Astrocyte (in vitro differentiated cells and primary cell): Measurements from ENCODE around the gene GEN1. TPM values are rescaled to one million over a fixed set of nuclear protein-coding genes. Genes with fewer than 3 reads are reported as not detected.
A peak's percentile ranks its signal among the peaks of the same experiment; 100 is the strongest.

Experiments
- DNase-seq: peaks from one replicate; pipeline ENCODE4 v3.0.0-alpha.2; 2010; ENCODE audit warnings: low read depth
- FAIRE-seq: peaks from 2 replicates; lab custom pipeline; 2011; peaks lifted over from hg19 to GRCh38; lab: Jason Lieb, UNC
- H2AFZ ChIP-seq: 2 replicates; pipeline ENCODE4 v1.6.0; 2012; ENCODE audit warnings: low read depth, low read length, inconsistent platforms
- H3K27ac ChIP-seq: 2 replicates; pipeline ENCODE4 v1.5.1; 2011; ENCODE audit warnings: low read depth, low read length, inconsistent platforms
- H3K27me3 ChIP-seq: 2 replicates; pipeline ENCODE4 v1.6.0; 2011; ENCODE audit warnings: low read length, inconsistent platforms; ENCODE audit not compliant: insufficient read depth
- H3K36me3 ChIP-seq: 2 replicates; pipeline ENCODE4 v1.5.1; 2011; ENCODE audit warnings: low read length, inconsistent platforms; ENCODE audit not compliant: insufficient read depth
- H3K4me1 ChIP-seq: 2 replicates; pipeline ENCODE4 v1.5.1; 2011; ENCODE audit warnings: low read length, inconsistent platforms; ENCODE audit not compliant: insufficient read depth
- H3K4me2 ChIP-seq: 2 replicates; pipeline ENCODE4 v1.6.0; 2012; ENCODE audit warnings: low read length, inconsistent platforms
- H3K4me3 ChIP-seq: 2 replicates; pipeline ENCODE4 v1.5.1; 2011; ENCODE audit warnings: low read depth, mild to moderate bottlenecking, low read length, inconsistent platforms; ENCODE audit not compliant: insufficient read depth
- H3K79me2 ChIP-seq: 2 replicates; pipeline ENCODE4 v1.6.0; 2012; ENCODE audit warnings: mild to moderate bottlenecking, low read length, inconsistent platforms; ENCODE audit not compliant: insufficient read depth
- H3K9ac ChIP-seq: 2 replicates; pipeline ENCODE4 v1.6.0; 2012; ENCODE audit warnings: mild to moderate bottlenecking, low read length, inconsistent platforms
- H3K9me3 ChIP-seq: 2 replicates; pipeline ENCODE4 v1.5.1; 2012; ENCODE audit warnings: low read depth, mild to moderate bottlenecking, low read length, inconsistent platforms; ENCODE audit not compliant: insufficient read depth
- H4K20me1 ChIP-seq: 2 replicates; pipeline ENCODE4 v1.6.0; 2012; ENCODE audit warnings: low read length, inconsistent platforms; ENCODE audit not compliant: insufficient read depth
- H3K27ac Mint-ChIP-seq: one replicate; pipeline ENCODE4 v1.8.0; 2021; ENCODE audit warnings: mild to moderate bottlenecking, mixed read lengths; ENCODE audit not compliant: unreplicated experiment
- H3K27me3 Mint-ChIP-seq: one replicate; pipeline ENCODE4 v1.8.0; 2021; ENCODE audit warnings: low read depth, mixed read lengths; ENCODE audit not compliant: unreplicated experiment
- H3K36me3 Mint-ChIP-seq: one replicate; pipeline ENCODE4 v1.8.0; 2021; ENCODE audit warnings: low read depth, mixed read lengths; ENCODE audit not compliant: unreplicated experiment
- H3K4me1 Mint-ChIP-seq: one replicate; pipeline ENCODE4 v1.8.0; 2021; ENCODE audit warnings: low read depth, mixed read lengths; ENCODE audit not compliant: unreplicated experiment
- H3K4me3 Mint-ChIP-seq: one replicate; pipeline ENCODE4 v1.8.0; 2021; ENCODE audit warnings: mild to moderate bottlenecking, moderate library complexity, mixed read lengths; ENCODE audit not compliant: unreplicated experiment
- H3K9me3 Mint-ChIP-seq: one replicate; pipeline ENCODE4 v1.8.0; 2021; ENCODE audit warnings: mild to moderate bottlenecking, mixed read lengths; ENCODE audit not compliant: unreplicated experiment
- CTCF ChIP-seq: IDR thresholded peaks from 2 replicates; pipeline ENCODE4 v1.5.1; 2011; ENCODE audit warnings: low read depth, mild to moderate bottlenecking, inconsistent platforms, low read length, moderate library complexity; ENCODE audit not compliant: insufficient read depth
- EZH2 ChIP-seq: IDR thresholded peaks from 2 replicates; pipeline ENCODE4 v1.6.1; 2012; ENCODE audit warnings: mild to moderate bottlenecking, low read length, inconsistent platforms; ENCODE audit not compliant: insufficient read depth
- total RNA-seq: library from RNA; stranded (reverse); gene quantifications from 2 replicates; pipeline ENCODE4 v1.2.1, GENCODE V29; 2021

The GEN1 gene
- total RNA-seq, 1 donor from 2014 or later = 9.1 TPM

- DNase-seq (peak; percentile 45), FAIRE-seq (no peak)
- Histone ChIP-seq H3K27ac (peak overlapping the region; percentile 28), H3K79me2 (peaks cover 79% of the 10 kb centered on the region), H3K4me3 (no peak overlapping the region), H3K9me3 (no peaks in the 10 kb centered on the region), H3K4me2 (peak overlapping the region; percentile 43), H3K4me1 (peaks cover 20% of the 10 kb centered on the region), H2AFZ (no peak overlapping the region), H3K27me3 (no peaks in the 10 kb centered on the region), H3K9ac (no peak overlapping the region), H4K20me1 (no peaks in the 10 kb centered on the region), H3K36me3 (no peaks in the 10 kb centered on the region)
- Mint-ChIP-seq H3K36me3 (no peaks in the 10 kb centered on the region), H3K27me3 (no peaks in the 10 kb centered on the region), H3K4me3 (no peak overlapping the region), H3K27ac (no peak overlapping the region), H3K9me3 (no peaks in the 10 kb centered on the region), H3K4me1 (peaks cover 16% of the 10 kb centered on the region)
- TF ChIP-seq EZH2 (no peak), CTCF (no peak)
Observed at GRCh38 chr2:17756668-17757067, 2.7 kb downstream of the GEN1 start.

- Mint-ChIP-seq H3K27ac (peak overlapping the region; percentile 55), H3K9me3 (no peaks in the 10 kb centered on the region), H3K4me1 (peaks cover 11% of the 10 kb centered on the region), H3K27me3 (no peaks in the 10 kb centered on the region), H3K4me3 (peak overlapping the region; percentile 25), H3K36me3 (no peaks in the 10 kb centered on the region)
- H3K4me1 ChIP-seq = peaks cover 20% of the 10 kb centered on the region
- peak overlapping the region; percentile 28 for H3K27ac ChIP-seq
- peaks cover 73% of the 10 kb centered on the region for H3K79me2 ChIP-seq
- peak overlapping the region; percentile 14 for H2AFZ ChIP-seq
- no peaks in the 10 kb centered on the region for H4K20me1 ChIP-seq
- no peaks in the 10 kb centered on the region for H3K36me3 ChIP-seq
- H3K9ac ChIP-seq = no peak overlapping the region
- H3K27me3 ChIP-seq = no peaks in the 10 kb centered on the region
- DNase-seq (peak; percentile 60), FAIRE-seq (no peak)
- H3K9me3 ChIP-seq = no peaks in the 10 kb centered on the region
- no peak overlapping the region for H3K4me3 ChIP-seq
- TF ChIP-seq EZH2 = no peak
- no peak for TF ChIP-seq CTCF
- peak overlapping the region; percentile 43 for H3K4me2 ChIP-seq
Observed at GRCh38 chr2:17757321-17757720, 3.4 kb downstream of the GEN1 start.

- no peak for FAIRE-seq
- Histone ChIP-seq H3K9me3 (no peaks in the 10 kb centered on the region), H3K27ac (no peak overlapping the region), H3K27me3 (no peaks in the 10 kb centered on the region), H3K9ac (no peak overlapping the region), H3K4me1 (peaks cover 17% of the 10 kb centered on the region), H2AFZ (no peak overlapping the region), H3K79me2 (peaks cover 65% of the 10 kb centered on the region), H3K4me2 (no peak overlapping the region), H4K20me1 (no peaks in the 10 kb centered on the region), H3K36me3 (no peaks in the 10 kb centered on the region), H3K4me3 (no peak overlapping the region)
- peaks cover 6% of the 10 kb centered on the region for H3K4me1 Mint-ChIP-seq
- H3K27me3 Mint-ChIP-seq = no peaks in the 10 kb centered on the region
- H3K4me3 Mint-ChIP-seq = no peak overlapping the region
- no peak for TF ChIP-seq CTCF
- no peak for TF ChIP-seq EZH2
- DNase-seq = no peak
- no peaks in the 10 kb centered on the region for H3K36me3 Mint-ChIP-seq
- H3K9me3 Mint-ChIP-seq = no peaks in the 10 kb centered on the region
- H3K27ac Mint-ChIP-seq = no peak overlapping the region
Observed at GRCh38 chr2:17758118-17758517, 4.2 kb downstream of the GEN1 start.
